Occipital lobe (tissue), 2 donors: Measurements from ENCODE around the gene CHTF18. TPM values are rescaled to one million over a fixed set of nuclear protein-coding genes. Genes with fewer than 3 reads are reported as not detected.

Source experiments
- DNase-seq: peaks from one replicate; lab custom pipeline; 2025; lab: John Stamatoyannopoulos, UW
- total RNA-seq: library from RNA; depleted of rRNA; stranded (reverse); fragments of >200 nt; gene quantifications from one replicate; pipeline ENCODE4 v1.2.3, GENCODE V29; 2014

The CHTF18 gene
- total RNA-seq, 1 donor from 2014 or later: 8.9 TPM

DNA sequence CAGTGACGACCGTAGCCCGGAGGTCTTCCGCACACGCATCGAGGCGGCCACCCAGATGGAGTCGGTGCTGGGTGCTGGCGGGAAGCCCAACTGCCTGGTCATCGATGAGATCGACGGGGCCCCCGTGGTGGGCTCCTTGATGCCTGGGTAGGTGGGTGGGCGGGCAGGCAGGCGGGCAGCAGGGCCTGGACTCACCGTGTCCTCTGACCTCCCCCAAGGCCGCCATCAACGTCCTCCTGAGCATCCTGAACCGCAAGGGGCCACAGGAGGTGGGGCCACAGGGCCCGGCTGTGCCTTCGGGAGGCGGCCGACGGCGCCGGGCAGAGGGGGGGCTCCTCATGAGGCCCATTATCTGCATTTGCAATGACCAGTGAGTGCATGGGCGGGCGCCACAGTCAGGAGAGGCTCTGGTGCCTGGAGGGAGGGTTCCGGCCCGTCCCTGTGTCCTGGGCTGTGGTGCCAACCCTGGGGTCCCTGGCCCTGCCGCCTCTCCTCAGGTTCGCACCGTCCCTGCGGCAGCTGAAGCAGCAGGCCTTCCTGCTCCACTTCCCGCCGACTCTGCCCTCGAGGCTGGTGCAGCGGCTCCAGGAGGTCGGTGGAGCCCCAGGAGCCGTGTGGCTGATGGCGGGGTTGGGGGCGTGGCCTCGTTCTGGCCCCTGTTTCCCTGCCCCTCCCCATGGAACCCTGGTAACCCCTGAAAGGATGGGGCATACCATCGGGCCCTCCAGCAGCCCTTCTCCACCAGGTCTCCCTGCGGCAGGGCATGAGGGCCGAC is 4.0 kb downstream of the CHTF18 start:
- DNase-seq: no peak

DNA sequence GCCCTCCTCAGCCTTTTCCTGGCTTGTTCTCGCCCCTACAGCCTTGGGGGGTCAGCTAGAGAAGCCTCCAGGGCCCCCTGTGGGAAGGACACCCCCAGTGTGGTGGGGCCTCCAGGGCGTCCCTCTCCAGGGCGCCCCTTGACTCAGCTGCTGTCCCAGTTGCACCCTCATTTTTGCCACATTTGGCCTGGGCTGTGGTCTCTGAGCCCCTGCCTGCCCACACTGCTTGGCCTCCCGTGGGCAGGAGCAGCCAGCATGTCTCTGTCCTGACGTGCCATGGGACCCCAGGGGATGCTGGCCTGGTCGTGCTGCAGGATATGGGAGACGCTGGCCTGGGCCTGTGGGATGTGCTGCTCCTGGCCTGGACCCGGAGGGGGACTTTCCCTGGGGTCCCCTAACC is 5.0 kb downstream of the CHTF18 start:
- no peak for DNase-seq

DNA sequence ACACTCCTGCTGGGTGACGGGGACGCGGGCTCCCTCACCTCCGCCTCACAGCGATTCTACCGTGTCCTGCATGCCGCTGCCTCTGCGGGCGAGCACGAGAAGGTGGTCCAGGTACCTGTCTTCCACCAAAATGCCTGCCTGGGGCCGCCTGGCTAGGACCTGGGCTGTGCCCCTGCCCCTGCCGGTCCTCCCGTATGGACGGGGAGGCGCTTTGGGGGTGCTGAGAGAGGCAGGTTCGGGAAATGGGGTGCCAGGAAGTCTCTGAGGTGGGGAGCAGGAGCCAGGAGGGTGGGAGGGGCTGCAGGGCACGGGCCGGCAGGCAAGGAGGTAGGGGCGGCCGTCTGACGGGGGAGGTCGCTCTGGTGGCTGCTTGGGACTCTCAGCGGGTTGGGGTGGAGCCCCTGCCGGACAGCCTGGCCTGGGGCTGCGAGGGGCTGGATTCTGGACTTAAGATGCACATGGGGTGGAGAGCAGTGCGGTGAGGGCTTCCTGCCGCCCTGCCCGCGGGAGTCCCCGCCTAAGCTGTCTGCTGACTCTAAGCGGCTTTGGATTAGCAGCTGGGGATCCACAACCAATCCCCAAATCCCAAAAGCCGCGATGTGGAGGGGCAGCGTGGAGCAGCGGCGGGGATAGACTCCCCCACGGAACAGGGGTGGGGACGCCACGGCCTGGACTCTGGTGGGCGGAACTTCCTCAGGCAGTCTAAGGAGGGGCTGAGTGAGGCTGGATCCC is 5.8 kb downstream of the CHTF18 start:
- no peak for DNase-seq

DNA sequence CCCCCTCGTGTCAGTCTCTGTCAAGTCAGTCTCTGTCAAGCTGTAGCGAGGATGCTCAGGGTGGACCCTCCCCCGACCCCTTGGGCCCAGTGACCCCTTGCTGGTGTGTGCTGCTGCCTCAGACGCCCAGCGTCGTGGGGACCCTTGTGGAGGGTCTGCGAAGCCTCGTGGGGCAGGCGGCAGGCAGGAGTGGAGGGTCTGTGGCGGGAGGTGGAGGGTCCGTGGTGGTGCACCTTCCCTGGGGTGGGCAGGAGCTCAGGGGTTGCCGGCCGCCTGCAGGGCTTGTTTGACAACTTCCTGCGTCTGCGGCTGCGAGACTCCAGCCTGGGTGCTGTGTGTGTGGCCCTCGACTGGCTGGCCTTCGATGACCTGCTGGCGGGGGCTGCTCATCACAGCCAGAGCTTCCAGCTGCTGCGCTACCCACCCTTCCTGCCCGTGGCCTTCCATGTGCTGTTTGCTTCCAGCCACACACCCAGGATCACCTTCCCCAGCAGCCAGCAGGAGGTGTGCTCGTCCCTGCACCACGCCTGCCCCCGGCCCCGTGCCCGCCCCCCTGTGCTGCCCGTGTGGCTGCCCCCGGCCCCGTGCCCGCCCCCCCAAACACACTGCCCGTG is 6.5 kb downstream of the CHTF18 start:
- no peak for DNase-seq

DNA sequence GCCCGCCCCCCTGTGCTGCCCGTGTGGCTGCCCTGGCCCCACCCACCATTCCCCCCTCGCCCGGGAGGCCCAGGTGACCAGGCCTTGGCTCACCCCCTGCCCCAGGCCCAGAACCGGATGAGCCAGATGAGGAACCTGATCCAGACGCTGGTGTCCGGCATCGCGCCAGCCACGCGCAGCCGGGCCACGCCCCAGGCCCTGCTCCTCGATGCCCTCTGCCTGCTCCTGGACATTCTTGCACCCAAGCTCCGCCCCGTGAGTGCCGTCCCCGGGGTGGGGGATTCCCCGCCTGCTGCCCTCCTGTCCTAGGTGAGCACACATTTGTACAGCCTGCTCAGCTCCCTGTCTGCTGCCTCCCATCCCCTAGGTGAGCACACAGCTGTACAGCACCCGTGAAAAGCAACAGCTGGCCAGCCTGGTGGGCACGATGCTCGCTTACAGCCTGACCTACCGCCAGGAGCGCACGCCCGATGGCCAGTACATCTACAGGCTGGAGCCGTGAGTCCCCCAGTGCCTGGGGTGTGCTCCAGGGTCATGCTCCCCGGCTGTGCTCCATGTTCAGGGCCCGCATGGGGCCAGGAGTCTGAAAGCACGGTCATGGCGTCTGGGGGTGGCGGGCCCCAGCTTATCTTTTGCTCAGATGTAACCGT is 7.3 kb downstream of the CHTF18 start:
- DNase-seq: no peak

DNA sequence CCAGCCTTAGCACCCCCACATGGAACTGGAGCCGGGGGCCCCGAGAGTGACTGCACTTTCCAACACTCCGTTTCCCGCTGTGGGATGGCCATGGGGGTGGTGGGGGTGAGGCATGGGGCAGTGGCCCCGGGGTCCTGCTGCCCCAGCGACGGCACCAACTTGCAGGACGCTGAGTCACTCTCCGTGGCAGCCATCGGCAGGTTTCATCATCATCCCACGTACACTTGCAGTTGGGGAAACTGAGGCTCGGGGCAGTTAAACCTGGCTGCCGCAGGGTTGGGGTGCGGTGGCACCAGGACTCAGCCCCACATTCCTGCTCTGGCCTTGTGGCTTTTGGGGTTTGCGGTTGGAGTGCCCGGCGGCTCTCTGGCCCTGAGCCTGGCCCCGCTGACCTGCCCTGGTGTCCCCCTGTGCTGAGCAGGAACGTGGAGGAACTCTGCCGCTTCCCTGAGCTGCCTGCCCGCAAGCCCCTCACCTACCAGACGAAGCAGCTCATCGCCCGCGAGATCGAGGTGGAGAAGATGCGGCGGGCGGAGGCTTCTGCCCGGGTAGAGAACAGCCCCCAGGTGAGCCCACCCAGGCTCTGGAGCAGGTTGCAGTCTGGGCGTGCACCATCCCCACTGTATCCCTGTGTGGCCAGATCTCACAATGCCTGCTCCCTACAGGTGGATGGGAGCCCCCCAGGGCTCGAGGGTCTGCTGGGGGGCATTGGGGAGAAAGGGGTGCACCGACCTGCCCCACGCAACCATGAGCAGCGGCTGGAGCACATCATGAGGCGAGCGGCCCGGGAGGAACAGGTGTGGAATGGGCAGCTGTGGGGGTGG is 8.1 kb downstream of the CHTF18 start:
- no peak for DNase-seq

DNA sequence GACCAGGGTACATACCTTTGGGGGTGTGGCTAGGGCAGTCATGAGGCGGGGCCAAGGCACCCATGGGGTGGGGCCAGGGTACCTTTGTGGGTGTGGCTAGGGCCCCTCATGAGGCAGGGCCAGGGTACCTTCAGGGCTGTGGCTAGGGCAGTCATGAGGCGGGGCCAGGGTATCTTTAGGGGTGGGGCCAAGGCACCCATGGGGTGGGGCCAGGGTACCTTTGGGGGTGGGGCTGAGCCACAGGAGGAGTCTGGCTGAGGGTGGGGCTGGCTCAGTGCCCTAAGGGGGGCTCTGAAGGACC is 8.7 kb downstream of the CHTF18 start:
- DNase-seq: no peak

DNA sequence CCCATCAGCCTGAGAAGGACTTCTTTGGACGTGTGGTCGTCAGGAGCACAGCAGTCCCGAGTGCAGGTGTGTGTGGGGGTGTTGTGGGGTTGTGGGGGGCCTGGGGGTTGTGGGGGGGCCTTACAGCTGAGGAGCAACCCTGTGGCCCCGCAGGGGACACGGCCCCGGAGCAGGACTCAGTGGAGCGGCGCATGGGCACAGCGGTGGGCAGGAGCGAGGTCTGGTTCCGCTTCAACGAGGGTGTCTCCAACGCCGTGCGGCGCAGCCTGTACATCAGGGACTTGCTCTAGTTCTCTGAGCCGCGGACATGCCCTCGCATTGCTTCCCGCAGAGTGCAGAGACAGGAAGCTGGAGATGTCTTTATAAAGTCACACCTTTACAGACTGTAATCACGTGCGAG is 9.3 kb downstream of the CHTF18 start:
- DNase-seq: no peak

DNA sequence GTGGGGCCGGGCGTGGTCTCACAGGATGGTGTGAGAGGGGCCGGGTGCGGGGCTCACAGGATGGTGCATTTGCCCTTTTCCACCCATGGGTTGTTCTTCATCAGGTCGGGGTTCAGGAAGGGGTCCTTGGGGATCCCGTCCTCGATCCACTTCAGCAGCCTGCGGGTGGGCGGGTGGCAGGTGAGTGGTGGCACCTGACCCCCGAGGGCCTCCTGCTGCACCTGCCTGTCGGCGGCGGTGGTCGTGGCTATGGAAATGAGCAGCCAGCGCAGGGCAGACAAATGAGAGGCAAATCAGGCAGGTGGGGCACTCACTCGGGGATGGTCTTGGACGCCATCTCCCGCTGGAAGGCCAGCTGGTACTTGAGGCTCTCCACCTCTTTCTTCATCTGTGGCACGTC is 10.2 kb downstream of the CHTF18 start:
- no peak for DNase-seq

DNA sequence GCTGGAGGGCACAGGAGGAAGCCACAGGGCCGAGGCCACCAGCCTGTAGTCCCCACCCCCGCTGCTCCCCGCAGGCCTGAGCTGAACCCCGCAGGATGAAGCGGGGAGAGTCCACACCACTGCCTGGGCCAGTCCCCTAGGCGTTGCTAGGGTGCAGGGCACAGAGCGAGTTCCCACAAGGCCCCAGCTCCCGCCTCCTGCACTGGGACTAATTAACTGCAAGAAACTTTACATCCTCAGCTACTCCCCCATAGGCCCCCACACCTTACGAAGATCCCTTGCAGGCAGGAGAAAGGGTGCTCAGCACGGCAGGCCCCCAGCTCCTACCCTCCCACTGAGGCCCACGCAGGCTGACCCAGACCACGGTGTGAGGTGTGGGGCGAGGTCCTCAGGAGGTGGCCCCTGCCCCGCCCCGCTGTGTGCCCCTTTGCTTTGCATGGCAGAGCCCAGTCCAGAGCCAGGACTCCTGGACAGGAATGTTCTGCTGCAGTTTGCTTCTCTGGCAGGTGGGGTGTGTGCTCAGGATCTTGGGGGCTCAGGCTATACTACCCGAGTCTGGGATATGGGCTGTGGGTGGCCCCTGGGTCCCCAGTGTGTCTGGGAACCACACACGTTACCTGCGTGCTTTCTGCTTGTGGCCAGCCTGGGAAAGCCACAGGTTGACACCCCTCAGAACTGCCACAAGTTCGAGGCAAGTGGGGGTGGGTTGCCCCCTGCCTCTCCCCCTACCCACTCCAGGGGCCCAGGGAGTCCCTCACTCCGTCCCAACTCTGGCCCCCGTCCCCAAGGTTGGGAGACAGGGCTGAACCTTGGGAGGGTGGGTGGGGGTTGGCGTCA is 10.9 kb downstream of the CHTF18 start:
- DNase-seq: no peak

DNA sequence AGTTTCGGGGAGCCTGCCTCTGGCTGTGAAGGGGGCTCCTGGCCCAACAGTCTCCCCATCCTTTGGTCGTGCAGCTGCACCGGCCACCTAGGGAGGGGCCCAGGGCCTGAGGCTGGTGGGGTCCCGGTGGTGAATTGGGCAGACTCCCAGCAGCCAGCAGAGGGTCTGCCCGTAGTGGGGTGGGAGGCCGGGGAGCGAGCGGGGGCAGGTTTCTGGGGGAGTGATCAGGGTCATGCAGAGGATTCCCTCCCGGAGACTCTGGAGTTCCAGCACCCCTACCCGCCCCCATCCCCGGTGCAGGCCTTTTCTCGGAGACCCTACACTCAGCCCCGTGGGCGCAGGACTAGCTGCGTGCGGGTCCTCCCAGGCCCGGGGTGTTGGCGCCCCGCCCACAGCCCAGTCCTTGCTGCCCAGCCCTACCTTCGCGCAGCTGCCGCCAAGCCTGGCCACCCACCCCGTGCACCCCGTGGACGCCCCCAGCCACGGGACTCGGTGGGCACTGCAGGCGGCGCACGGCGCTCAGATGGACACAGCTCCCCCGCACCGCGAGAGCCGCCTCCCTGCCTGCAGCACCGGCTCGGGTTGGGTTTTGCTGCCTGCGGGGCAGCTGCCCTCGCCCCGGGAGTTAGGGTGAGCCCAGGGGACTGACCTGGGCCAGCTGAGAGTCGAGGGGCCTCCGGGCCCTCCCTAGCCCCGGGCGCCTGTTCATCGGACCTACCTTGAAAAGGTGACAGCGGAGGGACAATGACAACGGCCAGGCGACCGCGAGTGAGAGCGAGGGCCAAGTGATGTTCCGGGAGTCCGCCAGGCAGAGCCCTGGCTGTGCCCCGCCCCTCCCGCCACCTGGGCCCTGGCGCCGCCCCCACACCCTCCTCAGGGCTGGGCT is 11.8 kb downstream of the CHTF18 start, which contains the start of gene GNG13:
Gene GNG13, minus strand, starts transcription at position 787 of the 886 bp plus-strand sequence. CDS start 1,657 bp downstream, outside the sequence.
- DNase-seq: no peak

DNA sequence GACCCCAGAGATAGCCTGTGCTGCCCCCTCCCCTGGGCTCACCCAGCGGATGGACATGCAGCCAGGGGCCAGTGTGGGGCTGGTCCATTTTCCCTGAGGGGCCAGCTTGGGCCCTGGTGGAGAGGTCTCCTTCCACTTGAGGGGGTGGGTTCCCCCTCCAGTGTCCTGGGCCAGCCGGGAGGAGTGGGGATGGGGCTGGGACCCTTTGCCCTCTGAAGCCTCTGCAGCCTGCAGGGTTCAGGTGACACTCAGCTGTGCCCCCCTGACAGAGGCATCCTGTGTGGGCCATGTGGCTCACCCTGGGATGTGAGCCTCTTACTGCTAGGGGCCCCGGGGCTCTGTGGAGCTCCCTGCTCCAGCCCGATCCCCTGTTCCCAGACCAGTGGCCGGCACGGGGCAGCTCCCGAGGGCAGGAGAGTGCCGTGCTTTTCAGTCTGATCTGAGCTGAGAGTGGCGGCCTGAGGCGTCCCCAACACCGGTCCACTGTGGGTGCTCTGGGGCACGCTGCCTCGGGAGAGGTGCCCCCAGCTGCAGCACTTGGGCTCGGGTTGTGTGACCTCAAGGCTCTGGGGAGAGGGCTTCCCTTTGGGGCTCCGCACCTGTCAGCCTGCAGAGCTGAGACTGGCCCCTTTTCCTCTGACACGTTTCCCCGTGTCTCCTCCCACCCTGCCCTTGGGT is 12.6 kb downstream of the CHTF18 start:
- DNase-seq: no peak

DNA sequence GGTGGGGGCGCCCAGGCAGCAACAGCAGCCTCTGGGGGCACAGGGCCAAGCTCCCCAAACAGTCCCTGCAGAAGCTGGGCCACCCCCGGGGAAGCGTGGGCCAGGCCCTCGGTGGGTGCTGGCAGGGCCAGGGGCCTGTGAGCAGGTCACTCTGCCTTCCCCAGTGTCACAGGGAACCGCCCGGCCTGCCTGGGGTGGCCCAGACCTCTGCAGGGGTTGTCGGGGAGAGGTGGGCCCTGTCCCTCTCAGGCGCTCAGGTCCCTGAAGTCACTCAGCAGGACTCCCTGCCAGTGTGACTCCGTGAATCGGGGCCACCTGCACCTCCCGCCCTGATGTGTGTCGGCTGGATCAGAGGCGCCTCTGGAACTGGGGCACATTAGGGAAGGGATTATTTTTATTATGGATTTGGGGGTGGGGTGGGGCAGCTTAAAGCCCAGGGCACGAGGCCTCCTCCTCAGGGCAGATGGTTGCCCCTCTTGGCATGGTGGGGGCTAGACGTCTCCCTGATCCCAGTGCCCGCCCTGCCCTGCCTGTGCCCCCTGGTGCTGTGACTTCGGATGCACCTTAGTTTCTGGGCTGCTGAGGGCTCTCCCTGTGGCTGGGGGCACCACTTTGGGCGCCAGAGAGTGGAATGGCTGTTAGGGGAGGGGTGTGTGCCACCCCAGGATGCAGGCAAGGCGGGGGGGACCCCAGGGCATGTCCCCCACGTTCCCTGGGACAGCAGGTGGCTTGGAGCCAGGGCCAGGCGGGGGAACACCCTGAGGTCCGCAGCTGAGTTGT is 13.4 kb downstream of the CHTF18 start:
- no peak for DNase-seq

DNA sequence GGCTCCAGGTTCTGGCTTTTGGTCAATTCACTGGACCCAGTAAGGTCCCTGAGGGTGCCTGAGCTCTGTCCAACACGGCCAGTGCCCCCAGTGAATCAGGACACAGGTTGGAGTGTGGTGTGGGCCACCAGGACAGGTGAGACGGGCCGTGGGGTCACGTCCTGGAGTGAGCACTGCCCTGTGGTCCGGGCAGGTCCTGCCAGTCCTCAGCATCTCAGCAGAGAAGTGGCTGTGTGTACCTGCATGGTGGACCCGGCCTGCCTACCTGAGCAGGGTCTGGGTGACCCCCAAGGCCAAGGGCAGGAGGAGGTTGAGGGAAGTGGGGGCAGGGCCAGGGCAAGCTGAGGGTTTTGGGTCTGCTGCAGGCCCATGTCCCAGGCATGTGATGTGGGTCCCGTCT is 14.0 kb downstream of the CHTF18 start:
- DNase-seq: no peak

DNA sequence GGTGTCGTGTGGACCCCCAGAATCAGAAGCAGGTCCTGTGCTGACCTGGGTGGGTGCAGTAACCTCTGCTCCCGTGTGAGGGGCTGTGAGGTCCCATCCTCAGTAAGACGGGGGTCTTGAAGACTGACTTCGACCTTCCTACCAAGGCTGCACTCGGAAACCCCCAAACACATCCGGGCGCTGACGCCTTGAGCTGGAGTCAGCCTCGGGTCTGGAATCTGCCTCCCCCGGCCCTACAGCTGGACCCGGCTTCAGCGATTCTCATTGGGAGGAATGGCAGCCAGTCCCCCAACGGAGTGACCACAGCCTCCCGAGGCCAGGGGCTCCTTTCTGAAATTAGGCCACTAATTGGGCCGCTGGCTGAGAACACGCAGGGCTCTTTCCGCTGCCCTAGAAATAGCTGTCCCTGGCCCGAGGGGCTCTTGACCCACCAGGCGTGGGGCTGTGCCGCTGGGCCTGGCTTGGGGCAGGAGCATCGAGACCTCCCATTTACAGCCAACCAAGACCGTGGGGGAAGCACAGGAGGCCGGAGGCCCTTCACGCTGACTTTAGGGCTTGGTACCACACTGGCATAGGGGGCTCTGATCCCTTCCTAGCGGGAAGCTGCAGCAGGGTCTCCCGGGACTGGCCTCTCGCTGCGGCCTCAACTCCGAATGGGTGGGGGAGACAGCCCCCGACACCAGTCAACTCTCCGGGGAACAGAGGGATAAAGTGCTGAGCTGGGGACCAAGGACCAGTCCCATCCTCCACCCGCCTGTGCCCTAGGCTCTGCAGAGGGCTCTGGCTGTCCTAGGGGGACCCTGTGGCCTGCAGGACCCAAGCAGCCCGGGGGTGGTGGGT is 14.7 kb downstream of the CHTF18 start:
- no peak for DNase-seq

DNA sequence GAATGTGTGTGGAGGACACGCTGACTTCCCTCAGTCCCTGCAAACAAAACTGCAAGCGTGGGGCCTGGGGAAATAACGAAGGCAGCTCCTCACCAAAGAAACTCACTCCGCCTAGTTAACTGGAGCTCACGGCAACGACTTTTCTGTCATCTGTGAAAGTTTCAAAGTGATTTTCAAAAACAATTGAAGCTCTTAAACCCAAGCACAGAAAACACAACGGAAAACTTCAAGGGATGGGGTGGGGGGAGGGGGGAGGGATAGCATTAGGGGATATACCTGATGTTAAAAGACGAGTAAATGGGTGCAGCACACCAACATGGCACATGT is 15.3 kb downstream of the CHTF18 start:
- no peak for DNase-seq
